CD4-positive, alpha-beta T cell treated with Interleukin-15 for 1 hour (primary cell): Measurements from ENCODE around the gene TUBB2B.
A peak's percentile ranks its signal among the peaks of the same experiment; 100 is the strongest.
"Not testable (repeated sequence)": the region's sequence is repeated elsewhere in the genome, so short reads cannot be mapped to it uniquely, and the experiment has no call there.

Source experiments
- DNase-seq: peaks from one replicate; pipeline ENCODE4 v3.0.0-alpha.2; 2020

Gene TUBB2B

DNA sequence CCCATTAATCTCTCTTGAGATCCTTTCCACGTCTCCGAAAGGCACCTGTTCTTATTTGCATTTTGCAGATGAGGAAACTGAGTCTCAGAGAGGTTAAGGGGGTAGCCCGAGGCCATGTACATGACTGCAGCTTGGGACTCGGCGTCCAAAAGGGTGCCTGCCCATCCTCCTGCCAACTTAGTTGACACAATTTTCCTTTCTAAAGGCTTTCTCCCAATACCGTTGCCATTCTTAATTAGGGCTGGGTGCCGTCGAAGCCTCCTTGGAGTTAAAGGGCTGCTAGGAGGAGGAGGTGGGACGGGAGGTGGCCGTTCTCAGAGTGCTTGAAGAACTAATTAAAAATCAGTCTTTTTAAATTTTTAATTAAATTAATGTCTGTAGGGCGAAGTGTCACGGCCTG is 30.7 kb upstream of the TUBB2B start:
- DNase-seq = no peak

DNA sequence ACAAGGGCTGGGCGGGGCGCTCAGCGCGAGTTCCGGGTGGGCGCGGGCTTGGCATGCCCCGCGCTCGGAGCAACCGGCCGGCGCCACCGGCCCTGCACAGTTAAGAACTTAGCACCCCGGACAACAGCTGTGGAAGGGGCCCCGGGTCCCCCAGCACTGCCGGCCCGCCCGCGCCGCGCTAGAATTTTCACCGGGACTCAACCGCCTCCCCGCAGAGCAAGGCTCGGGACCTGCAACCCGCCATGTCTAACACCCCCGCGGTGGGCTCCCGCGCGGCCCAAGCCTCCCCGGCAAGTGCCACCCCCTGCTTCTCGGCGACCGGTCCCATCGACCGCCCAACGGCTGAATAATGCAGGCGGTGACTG is 26.1 kb upstream of the TUBB2B start:
- no peak for DNase-seq

DNA sequence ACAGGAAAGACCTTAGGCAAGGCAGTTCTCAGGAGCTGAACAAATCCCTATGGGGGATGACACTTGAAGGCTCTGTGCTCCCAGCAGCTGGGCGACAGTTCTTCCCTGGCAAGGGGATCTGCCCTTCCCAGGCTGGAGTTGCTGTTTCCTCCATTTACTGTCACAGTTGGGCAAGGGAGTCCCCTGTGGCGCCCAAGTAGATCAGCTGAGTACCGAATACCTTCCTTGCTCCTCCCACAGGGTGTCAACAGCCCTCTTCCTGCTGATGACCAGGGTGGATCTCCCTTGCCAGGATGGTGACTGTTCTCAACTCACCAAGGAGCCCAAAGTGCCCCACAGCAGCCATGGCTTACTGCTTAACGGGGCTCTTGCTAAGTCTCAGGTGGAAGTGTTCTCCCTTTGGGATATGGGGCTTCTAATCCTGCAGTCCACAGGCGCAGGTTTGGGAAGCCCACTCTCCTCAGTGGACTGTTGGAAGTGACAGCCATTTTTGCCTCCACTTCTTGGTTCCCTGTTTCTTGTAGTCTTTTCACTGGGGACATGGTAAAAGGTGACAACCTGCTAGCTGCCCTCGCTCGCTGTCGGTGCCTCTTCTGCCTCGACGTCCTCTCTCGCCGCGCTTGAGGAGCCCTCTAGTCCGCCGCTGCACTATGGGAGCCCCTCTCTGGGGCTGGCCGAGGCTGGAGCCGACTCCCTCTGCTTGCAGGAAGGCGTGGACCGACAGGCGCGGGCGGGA is 25.6 kb upstream of the TUBB2B start:
- no peak for DNase-seq

DNA sequence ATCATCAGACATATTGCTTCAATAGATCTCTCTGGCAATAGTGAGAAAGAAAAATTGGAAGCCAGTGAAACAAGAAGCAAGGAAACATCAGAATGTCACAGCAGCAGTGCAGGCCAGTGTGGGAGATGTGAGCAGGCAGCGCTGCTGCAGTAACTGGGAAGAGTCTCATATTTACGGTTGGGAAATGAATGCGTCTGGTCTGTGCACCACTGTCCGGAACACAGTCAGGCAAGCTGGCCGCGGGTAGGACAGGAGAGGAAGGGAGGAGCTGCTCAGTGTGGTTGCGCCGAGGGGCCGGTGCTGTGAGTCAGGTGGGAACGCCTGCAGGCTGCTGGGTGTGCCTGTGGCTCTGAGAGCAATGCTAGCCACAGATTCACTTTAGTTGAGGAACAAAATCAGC is 24.9 kb upstream of the TUBB2B start:
- DNase-seq = no peak

DNA sequence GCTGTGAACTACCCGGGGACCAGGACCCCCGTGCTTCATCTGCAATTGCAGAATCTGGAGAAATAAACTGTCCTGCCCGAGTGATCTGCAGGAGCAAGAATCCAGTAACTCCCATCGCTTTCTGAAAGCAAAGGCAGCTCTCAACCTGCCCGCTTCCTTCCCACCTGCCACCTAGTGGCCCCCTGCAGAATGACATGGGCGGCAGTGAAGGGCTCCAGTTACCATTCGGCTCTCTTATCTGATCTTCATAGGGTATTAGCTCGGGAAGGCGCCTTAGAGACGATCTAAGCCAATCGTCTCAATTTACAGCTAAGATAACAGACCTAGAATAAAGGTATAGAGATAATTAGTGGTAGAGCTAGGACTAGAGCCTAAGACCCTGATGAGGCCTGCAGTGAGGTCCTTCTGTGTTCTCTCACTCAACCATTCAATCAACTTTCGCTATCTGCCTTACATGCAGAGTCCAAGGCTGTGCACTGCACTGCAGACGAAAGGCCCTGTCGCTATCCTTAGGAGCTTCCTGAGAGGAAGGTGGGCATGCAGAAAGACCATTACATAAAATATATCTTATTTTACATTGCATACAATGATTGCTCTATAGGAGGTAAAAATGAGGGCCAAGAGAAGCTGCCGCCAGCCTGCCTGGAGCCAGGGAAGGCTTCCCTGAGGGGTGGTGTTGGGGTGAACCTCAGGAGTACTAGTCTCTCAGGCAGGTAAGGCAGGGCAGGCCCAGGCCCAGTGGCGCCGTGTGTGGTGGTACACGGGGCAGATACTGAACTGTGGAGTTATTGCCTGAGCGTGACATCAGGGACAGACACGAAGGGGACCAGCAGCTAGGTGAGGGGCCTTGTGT is 24.2 kb upstream of the TUBB2B start:
- peak; percentile 76 for DNase-seq

DNA sequence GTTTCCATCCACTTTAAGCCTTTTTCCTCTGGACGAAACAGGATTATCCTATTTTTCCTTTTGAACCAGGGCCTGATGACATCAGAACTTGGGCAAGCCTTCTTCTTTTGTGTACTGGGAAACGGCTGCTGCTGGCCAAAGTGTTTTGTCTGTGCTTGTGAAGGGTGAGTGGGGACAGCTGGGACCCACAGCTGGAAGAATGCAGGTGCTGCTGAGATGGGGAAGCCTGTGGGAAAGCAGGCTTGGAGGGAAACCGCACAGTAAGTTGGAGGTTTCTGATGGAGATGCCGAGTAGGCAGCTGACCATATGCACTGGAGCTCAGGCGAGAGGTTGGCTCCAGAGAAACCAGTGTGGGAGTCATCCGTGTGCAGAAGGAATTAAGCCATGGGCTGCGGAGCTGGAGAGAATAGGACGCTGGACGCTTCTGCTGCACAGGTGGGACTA is 22.8 kb upstream of the TUBB2B start:
- no peak for DNase-seq

DNA sequence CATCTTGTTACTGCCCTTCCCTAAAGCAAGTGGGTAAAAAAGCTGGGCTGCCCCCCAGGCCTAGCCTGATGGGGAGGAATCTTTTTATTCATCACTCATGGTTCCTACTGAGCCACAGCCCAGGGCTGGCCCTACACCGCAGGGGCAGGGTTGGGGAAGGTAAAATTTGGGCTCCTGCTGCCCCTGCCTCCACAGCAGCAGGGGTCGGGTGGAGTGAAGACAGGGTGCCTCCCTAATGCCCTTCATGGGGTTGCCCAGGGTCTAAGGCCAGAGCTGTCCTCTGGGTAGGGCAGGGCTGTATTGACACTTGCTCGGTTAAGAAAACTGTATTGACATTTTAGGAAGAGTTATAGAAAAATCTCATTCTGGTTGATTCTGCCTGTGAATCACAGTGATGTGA is 22.4 kb upstream of the TUBB2B start:
- no peak for DNase-seq

DNA sequence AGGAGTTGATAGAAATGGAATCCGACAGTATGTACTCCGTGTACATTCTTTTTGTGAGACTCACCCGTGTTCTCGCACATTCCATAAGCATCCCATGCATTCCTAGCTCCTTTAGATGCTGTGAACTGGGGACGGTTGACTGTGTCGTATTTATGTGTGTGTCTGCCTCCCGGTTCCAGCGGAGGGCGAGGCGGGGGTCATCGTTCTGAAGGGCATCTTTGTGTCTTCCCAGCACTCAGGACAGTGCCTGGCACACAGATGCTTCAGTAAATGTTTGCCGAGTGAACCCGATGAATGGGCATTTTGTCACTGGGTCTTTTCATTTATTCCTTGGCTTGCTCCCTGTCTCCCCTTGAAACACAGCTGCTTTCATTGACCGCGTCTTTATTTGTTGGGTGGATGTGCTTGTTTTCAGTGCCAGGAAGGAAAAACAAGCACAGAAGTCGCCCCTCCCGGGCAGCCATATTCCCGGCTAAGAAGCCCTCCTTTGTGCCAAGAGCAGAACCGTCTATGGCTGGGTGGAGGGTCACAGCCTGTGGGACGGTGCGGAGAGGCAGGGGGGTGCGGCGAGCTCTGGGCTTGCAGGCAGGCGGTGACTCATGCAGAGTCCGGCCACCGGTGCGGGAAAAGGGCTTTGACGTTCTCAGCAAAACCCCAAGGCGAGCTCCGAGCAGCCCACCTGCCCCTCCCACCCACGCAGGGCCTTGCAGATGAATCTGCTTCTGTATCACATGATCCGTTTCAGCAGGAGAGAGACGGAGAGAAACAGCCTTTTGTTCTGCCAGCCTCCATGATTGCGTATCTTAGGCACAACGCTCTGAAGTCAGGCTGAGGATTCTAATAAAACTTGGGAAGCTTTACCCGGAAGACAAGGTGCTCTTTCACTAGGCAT is 20.0 kb upstream of the TUBB2B start:
- DNase-seq = no peak

DNA sequence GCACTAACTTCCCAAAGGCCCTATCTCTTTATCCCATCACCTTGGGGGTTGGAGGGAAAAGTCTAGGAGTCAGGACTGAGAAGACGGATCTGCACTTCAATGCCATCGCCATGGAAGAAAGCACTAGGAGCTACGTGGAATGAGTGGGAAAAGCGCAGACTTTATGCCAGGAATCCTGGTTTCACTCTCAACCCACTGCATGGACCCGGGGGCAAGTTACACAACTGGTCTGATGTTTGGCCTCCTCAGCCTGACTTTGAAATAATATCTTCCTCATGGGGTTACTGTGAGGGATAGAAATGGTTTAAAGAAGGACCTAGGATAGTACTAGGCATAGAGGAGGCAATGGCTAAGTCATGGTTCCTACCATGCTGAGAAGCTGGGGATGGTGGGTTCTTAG is 17.8 kb upstream of the TUBB2B start:
- no peak for DNase-seq

DNA sequence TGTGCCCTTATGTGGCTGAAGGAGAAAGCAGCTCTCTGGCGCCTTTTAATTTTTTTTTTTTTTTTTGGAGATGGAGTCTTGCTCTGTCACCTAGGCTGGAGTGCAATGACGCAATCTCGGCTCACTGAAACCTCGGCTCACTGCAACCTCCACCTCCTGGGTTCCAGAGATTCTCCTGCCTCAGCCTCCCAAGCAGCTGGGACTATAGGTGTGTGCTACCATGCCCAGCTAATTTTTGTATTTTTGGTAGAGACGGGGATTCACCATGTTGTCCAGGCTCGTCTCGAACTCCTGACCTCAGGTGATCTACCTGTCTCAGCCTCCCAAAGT is 17.3 kb upstream of the TUBB2B start:
- DNase-seq = not testable (repeated sequence)

DNA sequence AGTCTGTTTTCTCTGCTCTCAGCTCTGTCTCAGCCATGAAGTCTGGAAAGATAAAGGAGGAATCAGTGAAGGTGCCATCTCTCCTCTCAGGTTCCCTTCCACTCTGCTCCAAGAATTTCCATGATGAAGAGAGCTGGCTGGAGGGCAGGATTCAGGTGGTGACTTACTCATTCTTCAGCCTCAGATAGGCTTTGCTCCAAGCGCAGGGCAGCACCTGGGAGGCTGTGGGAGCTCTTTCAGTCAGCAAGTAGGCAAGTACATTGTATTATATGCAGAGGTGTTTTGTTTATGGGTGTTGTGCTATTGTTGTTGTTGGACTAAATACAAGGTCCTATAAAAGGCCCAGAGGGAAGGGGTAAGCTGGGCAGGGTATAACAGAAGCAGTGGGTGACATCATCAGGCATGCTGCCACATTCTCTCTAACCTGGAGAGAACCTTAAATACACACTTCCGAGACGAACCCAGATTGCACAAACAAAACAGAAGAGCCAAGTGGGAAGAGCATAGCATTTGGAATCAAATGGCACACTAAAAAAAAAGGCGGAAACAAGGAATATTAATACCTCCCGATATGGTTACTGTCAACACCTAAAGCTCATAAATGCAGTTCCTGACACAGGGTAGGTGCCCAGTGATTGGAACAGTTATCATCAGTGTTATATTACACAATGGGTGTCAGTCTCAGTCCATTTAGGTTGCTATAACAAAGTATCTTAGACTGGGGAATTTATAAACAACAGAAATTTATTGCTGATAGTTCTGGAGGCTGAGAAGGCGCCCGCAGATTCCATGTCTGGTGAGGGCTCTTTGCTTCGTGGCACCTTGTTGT is 16.8 kb upstream of the TUBB2B start:
- no peak for DNase-seq

DNA sequence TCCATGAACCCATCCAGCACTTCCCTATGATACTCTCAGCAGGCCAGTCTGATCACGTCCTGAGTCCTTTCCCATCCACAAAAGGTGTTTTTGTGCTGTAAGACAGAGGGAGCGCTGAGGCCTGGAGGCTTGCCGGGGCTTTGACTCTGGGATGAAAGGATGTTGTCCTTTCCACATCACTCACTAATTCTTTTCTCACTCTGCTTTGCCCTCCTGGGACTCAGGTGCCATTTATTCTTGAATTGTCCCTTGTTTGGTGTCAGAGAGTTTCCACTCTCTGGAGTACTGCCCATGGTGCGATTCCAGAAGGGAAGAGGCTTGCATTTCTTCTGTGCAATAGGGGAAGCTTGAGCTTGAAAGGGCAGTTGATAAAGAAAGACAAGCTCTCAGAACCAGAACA is 15.3 kb upstream of the TUBB2B start:
- DNase-seq = no peak

DNA sequence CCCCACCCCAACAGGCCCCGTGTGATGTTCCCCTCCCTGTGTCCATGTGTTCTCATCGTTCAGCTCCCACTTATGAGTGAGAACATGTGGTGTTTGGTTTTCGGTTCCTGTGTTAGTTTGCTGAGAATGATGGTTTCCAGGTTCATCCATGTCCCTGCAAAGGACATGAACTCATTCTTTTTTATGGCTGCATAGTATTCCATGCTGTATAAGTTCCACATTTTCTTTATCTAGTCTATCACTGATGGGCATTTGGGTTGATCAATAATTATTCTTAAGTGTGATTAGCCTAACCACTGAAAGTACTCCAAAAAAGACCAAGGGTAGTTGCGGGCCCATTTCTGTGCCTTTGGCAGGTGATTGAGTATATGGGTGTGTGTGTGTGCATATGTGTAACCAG is 14.3 kb upstream of the TUBB2B start:
- DNase-seq = not testable (repeated sequence)

DNA sequence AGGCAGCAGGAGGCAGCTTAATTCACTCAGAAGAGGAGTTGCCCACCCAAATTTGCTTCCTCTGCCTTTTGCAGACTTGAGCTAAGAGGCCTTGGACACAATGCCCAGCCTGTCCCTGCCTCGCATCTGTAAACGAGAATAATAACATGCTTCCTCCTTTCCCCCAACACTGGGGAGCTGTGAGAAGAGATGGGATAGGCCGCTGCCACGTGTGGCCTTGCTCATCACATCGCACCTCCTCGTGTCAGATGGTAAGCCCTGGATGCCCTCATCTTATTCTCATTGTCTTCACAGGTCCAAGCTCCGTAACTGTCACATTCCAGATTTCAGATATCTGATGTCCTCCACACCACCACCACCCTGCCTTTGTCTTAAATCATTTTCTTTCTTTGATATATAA is 13.1 kb upstream of the TUBB2B start:
- DNase-seq = no peak

DNA sequence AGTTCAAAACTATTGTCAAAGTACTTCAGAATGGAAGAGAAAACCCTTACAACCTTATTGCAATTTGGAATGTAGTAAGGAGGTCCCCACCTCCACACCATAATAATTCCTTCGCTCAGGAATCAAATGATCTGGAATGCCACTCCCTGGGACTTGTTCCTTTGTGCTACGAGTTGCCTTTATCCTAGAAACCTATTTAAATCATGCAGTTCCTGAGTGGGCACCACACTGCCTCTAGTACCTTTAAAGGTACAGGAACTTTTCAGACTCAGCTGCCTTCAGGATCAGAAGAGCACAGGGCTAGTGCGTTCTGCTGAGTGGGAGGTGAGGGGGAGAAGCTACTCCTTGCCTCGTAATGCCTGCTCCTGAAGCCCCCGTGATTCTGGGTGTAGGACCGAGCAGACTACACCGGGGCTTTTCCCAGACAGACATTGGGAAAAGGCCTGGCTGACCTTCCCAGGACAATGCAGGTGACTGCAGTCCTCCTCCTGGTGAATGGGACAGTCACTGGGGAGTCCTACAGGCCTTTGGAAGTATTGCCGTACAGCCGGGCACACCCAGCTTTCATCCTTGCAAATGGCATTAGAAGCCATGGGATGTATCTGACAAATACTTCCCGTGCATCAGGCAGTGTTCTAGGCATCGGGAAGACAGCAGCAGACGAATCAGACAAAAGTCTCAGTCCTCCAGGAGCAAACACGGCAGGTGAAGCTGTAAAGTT is 11.8 kb upstream of the TUBB2B start:
- no peak for DNase-seq

DNA sequence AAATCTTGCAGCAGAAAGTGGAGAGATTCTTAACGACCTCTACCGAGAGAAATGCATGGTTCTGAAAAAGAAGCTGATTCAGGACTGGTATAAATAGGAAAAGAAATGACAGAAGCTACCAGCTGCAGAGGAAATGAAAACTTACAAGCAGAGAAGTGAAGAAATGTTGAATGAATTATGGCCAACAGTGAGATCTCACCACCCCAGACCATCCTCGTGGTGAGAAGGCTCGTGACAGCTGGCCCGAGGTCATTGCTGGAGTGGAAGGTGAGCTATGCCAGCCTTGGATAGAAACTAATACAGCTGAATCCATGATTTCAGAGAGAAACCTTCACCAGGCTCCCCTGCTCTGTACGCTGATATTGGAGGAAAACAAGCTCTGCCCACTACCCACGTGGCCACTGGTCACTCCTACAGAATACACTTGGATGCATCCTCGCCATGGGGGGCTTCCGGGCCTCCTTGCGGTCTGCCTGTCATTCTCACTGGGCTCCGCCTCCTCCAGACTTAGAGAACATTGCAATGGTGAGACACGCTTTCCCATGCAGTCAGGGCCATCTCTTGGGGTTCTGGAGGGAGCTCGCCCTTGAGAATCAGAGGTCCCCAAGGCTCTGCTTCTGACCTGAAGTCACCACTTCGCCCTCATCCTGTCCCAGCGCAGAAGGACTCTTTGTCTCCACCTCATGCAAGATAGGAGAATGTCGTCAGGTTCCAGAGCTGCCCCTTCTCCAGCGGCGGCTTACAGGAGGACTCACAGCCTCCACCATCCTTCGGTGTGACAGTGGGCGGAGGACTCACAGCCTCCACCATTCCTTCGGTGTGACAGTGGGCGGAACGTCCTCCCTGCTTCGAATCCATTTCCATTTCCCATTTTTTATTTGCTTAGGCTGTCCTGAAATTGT is 10.6 kb upstream of the TUBB2B start:
- DNase-seq = no peak

DNA sequence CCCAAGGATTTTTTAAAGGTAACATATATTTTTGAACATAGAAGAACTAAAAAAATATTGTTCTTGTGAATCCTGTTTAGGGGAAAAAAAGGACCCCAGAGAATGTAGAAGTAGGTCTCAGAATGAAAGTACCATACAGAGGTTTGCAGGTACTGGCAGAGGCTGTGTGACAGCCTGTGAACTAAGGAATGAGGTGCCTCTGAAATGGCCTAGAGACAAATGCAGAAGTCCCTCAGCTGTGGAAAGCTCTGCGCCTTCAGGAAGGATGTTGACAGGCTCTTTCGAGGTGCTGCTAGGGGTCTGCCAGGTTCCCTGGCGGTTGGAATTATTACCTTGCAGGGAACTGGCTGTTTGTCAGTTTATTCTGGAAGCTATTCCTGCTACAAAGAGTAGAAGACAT is 8.6 kb upstream of the TUBB2B start:
- DNase-seq = no peak

DNA sequence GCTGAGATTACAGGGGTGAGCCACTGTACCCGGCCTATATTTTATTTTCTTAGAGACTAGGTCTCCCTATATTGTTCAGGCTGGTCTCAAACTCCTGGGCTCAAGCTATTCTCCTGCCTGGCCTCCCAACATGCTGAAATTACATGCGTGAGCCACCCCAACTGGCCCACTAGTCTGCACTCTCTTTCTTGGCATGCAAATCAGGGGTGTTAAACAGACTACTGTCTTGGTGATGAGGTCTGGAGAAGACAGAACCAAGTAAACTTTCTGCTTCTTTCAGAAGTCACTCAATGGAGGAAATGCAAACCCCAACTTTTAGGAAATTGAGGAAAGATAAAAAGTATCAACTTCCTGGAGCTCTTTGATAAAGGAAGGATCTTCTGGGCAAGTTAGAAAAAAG is 8.0 kb upstream of the TUBB2B start:
- DNase-seq = no peak

DNA sequence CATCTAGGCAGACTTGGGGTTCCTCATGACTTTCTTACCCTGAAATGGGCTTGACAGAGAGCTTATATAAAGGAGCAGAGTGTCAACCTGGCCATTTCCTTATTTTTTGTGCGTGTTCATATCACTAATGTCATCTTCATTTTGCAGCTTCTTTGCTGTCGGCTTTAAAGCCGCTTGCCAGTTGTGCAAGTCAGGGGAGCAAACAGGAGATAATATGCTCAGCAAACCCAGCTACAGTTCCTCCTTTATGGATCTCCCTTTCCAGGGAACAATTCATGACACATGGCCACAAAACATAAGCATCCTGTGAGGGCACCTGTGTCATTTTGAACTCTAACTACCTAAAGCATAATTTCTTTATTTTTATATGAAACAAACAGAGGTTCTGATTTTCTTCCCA is 6.5 kb upstream of the TUBB2B start:
- no peak for DNase-seq

DNA sequence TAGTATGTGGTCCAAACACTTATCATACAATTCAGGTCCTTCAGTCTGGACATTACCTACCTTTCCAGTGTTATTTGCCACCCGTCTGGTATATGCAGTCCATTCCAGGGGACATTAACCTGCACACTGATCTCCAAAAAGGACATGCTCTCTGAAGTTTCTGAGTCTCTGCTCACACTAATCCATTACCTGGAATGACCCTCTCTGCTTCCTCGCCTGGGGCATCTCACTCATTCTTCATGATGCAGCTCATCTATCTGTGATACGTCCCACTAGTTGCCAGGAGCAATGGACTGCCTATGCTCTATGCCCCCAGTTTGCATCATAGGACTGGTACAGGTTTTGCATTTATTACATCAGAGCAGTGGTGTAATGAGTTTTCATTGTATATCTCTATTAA is 5.9 kb upstream of the TUBB2B start:
- DNase-seq = no peak
